ENCODE measurements around the gene PTPRG.

DNA sequence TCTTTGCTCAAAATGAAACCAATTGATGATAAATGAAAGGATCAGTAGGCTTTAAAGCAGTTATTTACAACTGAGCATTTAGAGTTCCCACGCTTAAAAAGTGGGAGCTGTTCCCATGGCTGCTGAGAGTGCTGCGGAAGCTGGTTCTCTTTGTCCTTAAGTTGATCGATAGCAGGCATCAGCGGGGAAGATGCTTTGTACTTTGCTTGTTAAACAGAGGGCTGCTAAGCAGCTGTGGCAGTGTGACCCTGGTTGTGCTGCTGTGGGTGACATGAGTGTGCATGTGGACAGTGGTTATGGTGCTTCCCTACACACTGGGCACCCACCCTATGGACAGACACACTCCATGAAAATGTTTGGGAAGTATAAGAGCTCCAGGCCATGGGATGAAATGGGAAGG, 96.3 kb downstream of the PTPRG start:
- TF ChIP-seq CTCF (conservative IDR thresholded peaks at IDR 0.05 in 1 of 2, IDR thresholded peaks at IDR 0.05 in 1 of 2; ENCODE audit: low read depth in 1 of 2, low read length in 2 of 2) = no peak
- no peak for TF ChIP-seq EZH2 (IDR thresholded peaks at IDR 0.05; ENCODE audit: low read length, missing control alignments)
